Suprapubic skin (tissue), 4 donors: ENCODE measurements around the gene PLCXD3. TPM values are rescaled to one million over a fixed set of nuclear protein-coding genes. Genes with fewer than 3 reads are reported as not detected.

Source experiments
- DNase-seq, 2 donors: peaks; one replicate each; pipeline ENCODE4 v3.0.0-alpha.2; 2019; ENCODE audit warnings: low spot score in 2 of 2
- H3K27ac ChIP-seq: fragments of 200-600 bp; sonication (generic); one replicate; pipeline ENCODE4 v1.5.1; 2019
- H3K27me3 ChIP-seq: fragments of 200-600 bp; sonication (generic); one replicate; pipeline ENCODE4 v1.5.1; 2019
- H3K36me3 ChIP-seq: fragments of 200-600 bp; sonication (generic); one replicate; pipeline ENCODE4 v1.5.1; 2019
- H3K4me1 ChIP-seq: fragments of 200-600 bp; sonication (generic); one replicate; pipeline ENCODE4 v1.5.1; 2019
- H3K4me3 ChIP-seq: fragments of 200-600 bp; sonication (generic); one replicate; pipeline ENCODE4 v1.5.1; 2019; ENCODE audit warnings: mild to moderate bottlenecking
- H3K9me3 ChIP-seq: fragments of 200-600 bp; sonication (generic); one replicate; pipeline ENCODE4 v1.5.1; 2019
- EP300 ChIP-seq: sonication (generic); formaldehyde crosslinking; IDR thresholded peaks from one replicate; pipeline ENCODE4 v1.6.1; 2017; ENCODE audit warnings: antibody characterized with exemption
- POLR2A ChIP-seq, 2 donors: fragments of 450-650 bp; IDR thresholded peaks; one replicate each; pipeline ENCODE4 v1.6.1; 2017; ENCODE audit warnings: antibody characterized with exemption in 2 of 2, mild to moderate bottlenecking in 2 of 2, moderate library complexity in 2 of 2
- POLR2AphosphoS5 ChIP-seq, 3 donors: sonication (generic); formaldehyde crosslinking; IDR thresholded peaks; one replicate each; pipeline ENCODE4 v1.6.1; 2017; ENCODE audit warnings: antibody characterized with exemption in 3 of 3
- WGBS: methylation state at CpG from one replicate; pipeline ENCODE4 v1.1.5; 2018; 5-methylcytosine and 5-hydroxymethylcytosine counted together
- total RNA-seq, 4 donors: library from RNA; depleted of rRNA; stranded (reverse); fragments of >200 nt; gene quantifications; one replicate each; pipeline ENCODE4 v1.1.0, GENCODE V29; 2016
- TF ChIP-seq, protein P1 (sequence below), 2 donors: fragments of 200-600 bp in 1 of 2; fragments of 450-650 bp in 1 of 2; sonication (generic) in 1 of 2; IDR thresholded peaks; one replicate each; pipeline ENCODE4 v1.5.1; 2016 to 2019; ENCODE audit warnings: antibody characterized with exemption in 2 of 2, mild to moderate bottlenecking in 1 of 2, moderate library complexity in 1 of 2

The PLCXD3 gene
- total RNA-seq, 4 donors from 2014 or later = 0.15 to 1.6 (median 0.61) TPM

DNA sequence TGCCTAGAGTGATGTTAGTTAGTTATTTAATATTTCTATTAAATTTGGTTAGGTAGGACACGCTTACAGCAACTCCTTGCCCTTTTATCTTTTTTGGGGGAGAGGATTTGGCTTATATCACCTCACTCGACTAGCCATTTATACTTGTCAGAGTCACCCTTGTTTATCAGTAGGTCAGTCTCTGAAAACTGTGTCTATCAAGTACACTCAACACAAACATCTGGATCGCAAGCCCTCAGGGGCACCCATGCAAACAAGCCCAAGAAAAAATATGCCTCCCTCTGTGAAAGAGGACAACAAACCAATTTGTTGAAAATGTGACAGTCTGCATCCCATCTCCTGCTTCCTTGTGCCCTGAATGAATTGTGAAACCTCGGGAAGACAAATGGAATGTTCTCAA is 139.9 kb downstream of the PLCXD3 start:
- Histone ChIP-seq H3K4me1 (no peaks in the 10 kb centered on the region), H3K4me3 (no peak overlapping the region), H3K27ac (no peak overlapping the region), H3K36me3 (no peaks in the 10 kb centered on the region), H3K27me3 (no peaks in the 10 kb centered on the region), H3K9me3 (no peaks in the 10 kb centered on the region)
- TF ChIP-seq EP300 = no peak
- TF ChIP-seq POLR2AphosphoS5 (IDR thresholded peaks at IDR 0.05) = no peak
- no peak for TF ChIP-seq POLR2A (IDR thresholded peaks at IDR 0.05)
- TF ChIP-seq, protein P1, sequence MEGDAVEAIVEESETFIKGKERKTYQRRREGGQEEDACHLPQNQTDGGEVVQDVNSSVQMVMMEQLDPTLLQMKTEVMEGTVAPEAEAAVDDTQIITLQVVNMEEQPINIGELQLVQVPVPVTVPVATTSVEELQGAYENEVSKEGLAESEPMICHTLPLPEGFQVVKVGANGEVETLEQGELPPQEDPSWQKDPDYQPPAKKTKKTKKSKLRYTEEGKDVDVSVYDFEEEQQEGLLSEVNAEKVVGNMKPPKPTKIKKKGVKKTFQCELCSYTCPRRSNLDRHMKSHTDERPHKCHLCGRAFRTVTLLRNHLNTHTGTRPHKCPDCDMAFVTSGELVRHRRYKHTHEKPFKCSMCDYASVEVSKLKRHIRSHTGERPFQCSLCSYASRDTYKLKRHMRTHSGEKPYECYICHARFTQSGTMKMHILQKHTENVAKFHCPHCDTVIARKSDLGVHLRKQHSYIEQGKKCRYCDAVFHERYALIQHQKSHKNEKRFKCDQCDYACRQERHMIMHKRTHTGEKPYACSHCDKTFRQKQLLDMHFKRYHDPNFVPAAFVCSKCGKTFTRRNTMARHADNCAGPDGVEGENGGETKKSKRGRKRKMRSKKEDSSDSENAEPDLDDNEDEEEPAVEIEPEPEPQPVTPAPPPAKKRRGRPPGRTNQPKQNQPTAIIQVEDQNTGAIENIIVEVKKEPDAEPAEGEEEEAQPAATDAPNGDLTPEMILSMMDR (IDR thresholded peaks at IDR 0.05) = no peak
- WGBS = 56% methylated on average over 4 of the region's 4 CpGs
- no peak for DNase-seq

DNA sequence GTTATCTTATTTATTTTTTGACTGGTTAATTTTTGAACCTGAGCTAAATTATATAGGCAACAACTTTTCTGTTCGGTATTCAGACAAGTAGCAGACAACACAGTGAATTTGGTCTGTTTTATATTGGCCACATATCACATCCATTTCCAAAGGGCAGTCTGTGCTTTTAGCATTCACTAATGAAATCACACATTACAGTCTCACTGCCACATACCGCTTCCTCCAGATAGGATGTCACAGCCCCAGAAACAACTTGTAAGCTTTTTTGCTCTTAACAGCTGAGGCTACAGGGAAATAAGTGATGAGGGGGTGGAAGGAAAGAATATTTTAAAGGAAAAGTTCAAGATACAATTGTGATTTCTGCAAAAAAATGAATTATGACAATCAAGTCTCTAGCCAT is 140.6 kb downstream of the PLCXD3 start:
- no peak overlapping the region for H3K4me3 ChIP-seq
- no peaks in the 10 kb centered on the region for H3K4me1 ChIP-seq
- H3K27ac ChIP-seq = no peak overlapping the region
- WGBS = 79% methylated on average over 2 of the region's 2 CpGs
- no peak for DNase-seq
- TF ChIP-seq EP300 (no peak), POLR2A (IDR thresholded peaks at IDR 0.05) (no peak), POLR2AphosphoS5 (IDR thresholded peaks at IDR 0.05) (no peak)
- TF ChIP-seq, protein P1 (IDR thresholded peaks at IDR 0.05) = no peak
- no peaks in the 10 kb centered on the region for H3K9me3 ChIP-seq
- no peaks in the 10 kb centered on the region for H3K36me3 ChIP-seq
- no peaks in the 10 kb centered on the region for H3K27me3 ChIP-seq

DNA sequence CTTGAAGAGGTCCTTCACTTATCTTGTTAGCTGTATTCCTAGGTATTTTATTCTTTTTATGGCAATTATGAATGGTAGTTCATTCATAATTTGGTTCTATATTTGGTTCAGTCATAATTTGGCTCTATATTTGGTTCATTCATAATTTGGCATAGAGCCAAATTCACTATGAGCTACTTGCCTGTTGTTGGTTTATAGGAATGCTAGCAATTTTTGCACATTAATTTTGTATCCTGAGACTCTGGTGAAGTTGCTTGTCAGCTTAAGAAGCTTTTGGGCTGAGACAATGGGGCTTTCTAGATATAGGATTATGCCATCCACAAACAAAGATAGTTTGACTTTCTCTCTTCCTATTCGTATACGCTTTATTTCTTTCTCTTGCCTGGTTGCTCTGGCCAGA is 142.2 kb downstream of the PLCXD3 start:
- Histone ChIP-seq H3K4me1 (no peaks in the 10 kb centered on the region), H3K9me3 (no peaks in the 10 kb centered on the region), H3K4me3 (no peak overlapping the region), H3K27me3 (no peaks in the 10 kb centered on the region), H3K27ac (no peak overlapping the region), H3K36me3 (no peaks in the 10 kb centered on the region)
- whole genome bisulfite sequencing = 76% methylated on average over 2 of the region's 2 CpGs
- TF ChIP-seq EP300 (no peak), POLR2A (IDR thresholded peaks at IDR 0.05) (no peak), POLR2AphosphoS5 (IDR thresholded peaks at IDR 0.05) (no peak)
- TF ChIP-seq, protein P1 (IDR thresholded peaks at IDR 0.05) = no peak
- no peak for DNase-seq

DNA sequence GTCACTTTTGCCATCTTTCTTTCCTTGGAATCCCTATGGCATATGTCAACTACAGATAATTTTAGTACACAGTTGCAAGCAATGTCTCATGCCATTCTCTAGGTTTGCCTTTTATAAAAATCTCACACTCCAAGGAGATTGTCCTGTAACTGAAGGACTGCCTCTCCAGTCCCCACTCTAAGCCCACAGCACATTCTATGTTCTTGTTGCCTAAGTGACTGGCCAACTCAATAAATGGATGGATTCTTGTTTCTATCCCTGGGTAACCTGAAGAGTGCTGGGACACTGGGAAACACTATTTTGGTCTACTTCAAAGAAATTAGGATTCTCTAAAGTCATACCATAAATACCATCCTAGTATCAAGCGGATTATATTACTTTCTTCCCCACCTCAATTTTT is 145.0 kb downstream of the PLCXD3 start:
- H3K36me3 ChIP-seq = no peaks in the 10 kb centered on the region
- no peaks in the 10 kb centered on the region for H3K9me3 ChIP-seq
- H3K4me1 ChIP-seq = no peaks in the 10 kb centered on the region
- WGBS = 69% methylated on average over 1 of the region's 1 CpG
- no peak for TF ChIP-seq EP300
- no peak for TF ChIP-seq POLR2A (IDR thresholded peaks at IDR 0.05)
- TF ChIP-seq, protein P1 (IDR thresholded peaks at IDR 0.05) = no peak
- no peak for TF ChIP-seq POLR2AphosphoS5 (IDR thresholded peaks at IDR 0.05)
- no peak overlapping the region for H3K4me3 ChIP-seq
- DNase-seq = no peak
- no peaks in the 10 kb centered on the region for H3K27me3 ChIP-seq
- no peak overlapping the region for H3K27ac ChIP-seq

DNA sequence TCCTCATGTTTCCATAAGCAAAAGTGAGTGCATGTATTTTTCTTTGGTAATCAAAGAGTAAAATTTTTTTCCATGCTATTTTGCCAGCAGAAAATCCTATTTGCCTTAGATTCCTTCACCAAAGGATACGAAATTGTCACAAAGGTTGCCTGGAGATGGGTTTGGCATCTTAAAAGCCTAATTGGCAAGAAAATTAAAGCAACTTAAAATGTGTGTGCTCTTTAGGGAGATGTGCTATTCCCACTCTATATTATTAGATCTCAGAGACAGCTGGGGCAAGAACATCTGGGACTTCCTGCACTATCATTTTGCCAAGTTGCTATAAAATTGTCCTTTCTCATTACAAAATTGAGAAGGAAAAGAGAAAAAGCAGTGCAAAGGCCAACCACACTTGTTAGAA is 146.1 kb downstream of the PLCXD3 start:
- no peaks in the 10 kb centered on the region for H3K9me3 ChIP-seq
- TF ChIP-seq EP300 = no peak
- TF ChIP-seq, protein P1 (IDR thresholded peaks at IDR 0.05) = no peak
- no peak for TF ChIP-seq POLR2A (IDR thresholded peaks at IDR 0.05)
- TF ChIP-seq POLR2AphosphoS5 (IDR thresholded peaks at IDR 0.05) = no peak
- H3K27me3 ChIP-seq = no peaks in the 10 kb centered on the region
- 21% methylated on average over 1 of the region's 1 CpG for WGBS
- H3K36me3 ChIP-seq = no peaks in the 10 kb centered on the region
- no peak overlapping the region for H3K27ac ChIP-seq
- H3K4me3 ChIP-seq = no peak overlapping the region
- no peaks in the 10 kb centered on the region for H3K4me1 ChIP-seq
- no peak for DNase-seq
